GM23338 (cell line): ENCODE measurements around the gene R3HDM1. TPM values are rescaled to one million over a fixed set of nuclear protein-coding genes. Genes with fewer than 3 reads are reported as not detected.

ENCODE experiments used
- ATAC-seq: fragments of 200-7000 bp; cut with Tn5 transposase; 3 replicates; pipeline ENCODE4 v1.9.1; 2020
- DNase-seq: peaks from one replicate; pipeline ENCODE4 v3.0.0-alpha.2; 2015; ENCODE audit warnings: low spot score
- H2AFZ ChIP-seq: fragments of 200-600 bp; sonication (generic); 2 replicates; pipeline ENCODE4 v1.8.0; 2016; ENCODE audit warnings: antibody characterized with exemption, mild to moderate bottlenecking, moderate library complexity
- H3F3A ChIP-seq: fragments of 200-600 bp; sonication (generic); replicated peaks from 2 replicates; pipeline ENCODE4 v1.8.0; 2017; ENCODE audit warnings: antibody characterized with exemption, mixed run types, low read depth
- H3K27ac ChIP-seq: fragments of 200-600 bp; sonication (generic); 2 replicates; pipeline ENCODE4 v1.6.1; 2016; ENCODE audit warnings: low read depth
- H3K27me3 ChIP-seq: fragments of 200-600 bp; sonication (generic); 2 replicates; pipeline ENCODE4 v1.8.0; 2016; ENCODE audit warnings: mild to moderate bottlenecking, mixed run types, moderate library complexity; ENCODE audit not compliant: insufficient read depth
- H3K36me3 ChIP-seq: fragments of 200-600 bp; sonication (generic); 2 replicates; pipeline ENCODE4 v1.8.0; 2016; ENCODE audit warnings: mild to moderate bottlenecking; ENCODE audit not compliant: insufficient read depth
- H3K4me1 ChIP-seq: fragments of 200-600 bp; sonication (generic); 2 replicates; pipeline ENCODE4 v1.8.0; 2016; ENCODE audit warnings: mild to moderate bottlenecking, moderate library complexity; ENCODE audit not compliant: insufficient read depth
- H3K4me2 ChIP-seq: fragments of 200-600 bp; sonication (generic); 2 replicates; pipeline ENCODE4 v1.7.1; 2017; ENCODE audit warnings: mixed run types
- H3K4me3 ChIP-seq: fragments of 200-600 bp; sonication (generic); 2 replicates; pipeline ENCODE4 v1.6.1; 2016; ENCODE audit warnings: mixed run types
- H3K79me2 ChIP-seq: fragments of 200-600 bp; sonication (generic); replicated peaks from 2 replicates; pipeline ENCODE4 v1.8.0; 2017; ENCODE audit warnings: mild to moderate bottlenecking; ENCODE audit not compliant: insufficient read depth
- H3K9me2 ChIP-seq: fragments of 200-600 bp; sonication (generic); 2 replicates; pipeline ENCODE4 v1.8.0; 2017; ENCODE audit not compliant: insufficient read depth
- H4K20me1 ChIP-seq: fragments of 200-600 bp; sonication (generic); replicated peaks from 2 replicates; pipeline ENCODE4 v1.8.0; 2017; ENCODE audit warnings: mild to moderate bottlenecking; ENCODE audit not compliant: insufficient read depth
- H3K27ac Mint-ChIP-seq: 2 replicates; pipeline ENCODE4 v1.8.0; 2020; ENCODE audit warnings: inconsistent platforms, mild to moderate bottlenecking, moderate library complexity, mixed read lengths
- H3K27me3 Mint-ChIP-seq: 3 replicates; pipeline ENCODE4 v1.8.0; 2022; ENCODE audit warnings: low read depth, mild to moderate bottlenecking, moderate library complexity, mixed read lengths, inconsistent platforms; ENCODE audit not compliant: insufficient read depth, poor library complexity
- H3K36me3 Mint-ChIP-seq: 3 replicates; pipeline ENCODE4 v1.8.0; 2021; ENCODE audit warnings: low read depth, mild to moderate bottlenecking, inconsistent platforms, moderate library complexity, mixed read lengths
- H3K4me1 Mint-ChIP-seq: 3 replicates; pipeline ENCODE4 v1.8.0; 2020; ENCODE audit warnings: mild to moderate bottlenecking, inconsistent platforms, mixed read lengths
- H3K4me3 Mint-ChIP-seq: 3 replicates; pipeline ENCODE4 v1.8.0; 2021; ENCODE audit warnings: moderate library complexity, mild to moderate bottlenecking, inconsistent platforms, mixed read lengths
- H3K9me3 Mint-ChIP-seq: 3 replicates; pipeline ENCODE4 v1.8.0; 2020; ENCODE audit warnings: moderate library complexity, mild to moderate bottlenecking, inconsistent platforms, mixed read lengths
- CREB1 ChIP-seq: fragments of 250-450 bp; sonication (Bioruptor Pico); IDR thresholded peaks from 2 replicates; pipeline ENCODE4 v1.5.0; 2020; ENCODE audit warnings: low read depth, mild to moderate bottlenecking, moderate library complexity
- CTCF ChIP-seq, 2 experiments: fragments of 200-600 bp in 1 of 2; sonication (generic) in 1 of 2; conservative IDR thresholded peaks; 2 replicates each; pipeline versions ENCODE4 v1.5.1 to v1.6.1; 2016 to 2017; ENCODE audit warnings: antibody characterized with exemption in 2 of 2, low read depth in 2 of 2, mild to moderate bottlenecking in 2 of 2, moderate library complexity in 1 of 2
- ETS1 ChIP-seq: IDR thresholded peaks from 2 replicates; pipeline ENCODE4 v1.6.1; 2016; ENCODE audit warnings: antibody characterized with exemption
- EZH2 ChIP-seq: fragments of 200-600 bp; sonication (generic); IDR thresholded peaks from one replicate; pipeline ENCODE4 v1.8.0; 2017; ENCODE audit warnings: antibody characterized with exemption, mild to moderate bottlenecking, low read depth; ENCODE audit not compliant: unreplicated experiment
- EZH2phosphoT487 ChIP-seq: fragments of 200-600 bp; sonication (generic); IDR thresholded peaks from one replicate; pipeline ENCODE4 v1.8.1; 2018; ENCODE audit warnings: antibody characterized with exemption; ENCODE audit not compliant: unreplicated experiment
- JUNB ChIP-seq: IDR thresholded peaks from one replicate; pipeline ENCODE4 v1.6.1; 2016; ENCODE audit warnings: antibody characterized with exemption; ENCODE audit not compliant: unreplicated experiment
- NANOG ChIP-seq: IDR thresholded peaks from 2 replicates; pipeline ENCODE4 v1.6.1; 2016; ENCODE audit warnings: antibody characterized with exemption, borderline replicate concordance
- POLR2AphosphoS5 ChIP-seq: IDR thresholded peaks from 2 replicates; pipeline ENCODE4 v1.6.1; 2016; ENCODE audit warnings: antibody characterized with exemption, low read depth
- REST ChIP-seq: IDR thresholded peaks from one replicate; pipeline ENCODE4 v1.6.1; 2018; ENCODE audit warnings: antibody characterized with exemption; ENCODE audit not compliant: unreplicated experiment
- STAT1 ChIP-seq: IDR thresholded peaks from one replicate; pipeline ENCODE4 v1.6.1; 2016; ENCODE audit warnings: antibody characterized with exemption; ENCODE audit not compliant: unreplicated experiment
- ZNF114 ChIP-seq: fragments of 250-450 bp; sonication (Bioruptor Pico); IDR thresholded peaks from 2 replicates; pipeline ENCODE4 v1.5.0; 2020; ENCODE audit warnings: mild to moderate bottlenecking, moderate library complexity
- ZNF331 ChIP-seq: fragments of 250-450 bp; sonication (Bioruptor Pico); IDR thresholded peaks from 2 replicates; pipeline ENCODE4 v1.5.0; 2020; ENCODE audit warnings: low read depth, mild to moderate bottlenecking, moderate library complexity
- ZNF462 ChIP-seq: fragments of 250-450 bp; sonication (Bioruptor Pico); IDR thresholded peaks from 2 replicates; pipeline ENCODE4 v1.5.0; 2020; ENCODE audit warnings: mild to moderate bottlenecking, moderate library complexity
- polyA plus RNA-seq: library from polyadenylated mRNA; unstranded; fragments of >200 nt; fragmentation: Nextera tagmentation; extraction: Ambion mirVana; gene quantifications from 2 replicates; pipeline ENCODE4 v1.2.1, GENCODE V29; 2016
- total RNA-seq: library from RNA; depleted of rRNA; stranded (reverse); fragments of >200 nt; shearing (Covaris generic); gene quantifications from 2 replicates; pipeline ENCODE4 v1.2.3, GENCODE V29; 2014

R3HDM1 gene
- total and polyA plus RNA-seq, 2 experiments from 2014 or later = 63.1 to 88.8 TPM

GRCh38 chr2:135674453-135674852, 143.2 kb downstream of the R3HDM1 start:
- no peak overlapping the region for H3K27ac ChIP-seq
- DNase-seq = no peak
- H2AFZ ChIP-seq = no peak overlapping the region
- H3K36me3 ChIP-seq = peaks cover 8% of the 10 kb centered on the region; the same call in 1 of the 2 replicates
- Mint-ChIP-seq H3K9me3 (no peaks in the 10 kb centered on the region), H3K36me3 (peaks cover 30% of the 10 kb centered on the region), H3K4me1 (no peaks in the 10 kb centered on the region), H3K27ac (no peak overlapping the region), H3K4me3 (no peak overlapping the region), H3K27me3 (no peaks in the 10 kb centered on the region)
- no peak overlapping the region for H3K4me2 ChIP-seq
- no peaks in the 10 kb centered on the region for H3K79me2 ChIP-seq
- H4K20me1 ChIP-seq = peaks cover 1% of the 10 kb centered on the region; the same call in 1 of the 2 replicates
- no peaks in the 10 kb centered on the region for H3K9me2 ChIP-seq
- H3K27me3 ChIP-seq = no peaks in the 10 kb centered on the region
- H3K4me1 ChIP-seq = no peaks in the 10 kb centered on the region
- no peak for ATAC-seq
- H3F3A ChIP-seq = no peaks in the 10 kb centered on the region
- H3K4me3 ChIP-seq = no peak overlapping the region
- TF ChIP-seq POLR2AphosphoS5 (no peak), CTCF (conservative IDR thresholded peaks at IDR 0.05; ENCODE audit: low read depth in 2 of 2) (no peak), STAT1 (no peak), ZNF331 (CRISPR knock-in tag) (no peak), CREB1 (CRISPR knock-in tag) (no peak), NANOG (no peak), JUNB (no peak), ZNF462 (CRISPR knock-in tag) (no peak), EZH2phosphoT487 (no peak), ZNF114 (no peak), REST (no peak), ETS1 (no peak), EZH2 (no peak)
